ENCODE measurements around the gene HDAC4. TPM values are rescaled to one million over a fixed set of nuclear protein-coding genes. Genes with fewer than 3 reads are reported as not detected.

HDAC4 gene
- total RNA-seq, 2 donors from 2014 or later, result 34.1 to 39.1 TPM

GRCh38 chr2:239026711-239027361 is 374.0 kb downstream of the HDAC4 start:
- no peaks in the 10 kb centered on the region for H3K36me3 Mint-ChIP-seq
- H3K27ac Mint-ChIP-seq, result no peak overlapping the region
- no peak for ATAC-seq

GRCh38 chr2:239025951-239026461 is 374.8 kb downstream of the HDAC4 start:
- ATAC-seq (no peak), DNase-seq (ENCODE audit: low spot score in 2 of 2) (no peak)
- no peaks in the 10 kb centered on the region for H3K36me3 Mint-ChIP-seq
- H3K27ac Mint-ChIP-seq, result no peak overlapping the region
- H3K9me3 Mint-ChIP-seq, result no peaks in the 10 kb centered on the region

More at GRCh38 chr2:239026711-239027361, 374.0 kb downstream of the HDAC4 start:
- H3K9me3 Mint-ChIP-seq, result no peaks in the 10 kb centered on the region
- no peak for DNase-seq (ENCODE audit: low spot score in 2 of 2)

- no peak overlapping the region for H3K27ac Mint-ChIP-seq
- DNase-seq (ENCODE audit: low spot score in 2 of 2), result no peak
- no peak for ATAC-seq
- no peaks in the 10 kb centered on the region for H3K36me3 Mint-ChIP-seq
- no peaks in the 10 kb centered on the region for H3K9me3 Mint-ChIP-seq
Observed at GRCh38 chr2:239025096-239025801, 375.6 kb downstream of the HDAC4 start.

GRCh38 chr2:239024226-239024625 is 376.6 kb downstream of the HDAC4 start:
- DNase-seq (ENCODE audit: low spot score in 2 of 2) (no peak), ATAC-seq (no peak)
- no peaks in the 10 kb centered on the region for H3K36me3 Mint-ChIP-seq
- H3K9me3 Mint-ChIP-seq, result no peaks in the 10 kb centered on the region
- H3K27ac Mint-ChIP-seq, result peak overlapping the region in 1 of 2 donors; percentile 44

- H3K36me3 Mint-ChIP-seq, result no peaks in the 10 kb centered on the region
- H3K9me3 Mint-ChIP-seq, result no peaks in the 10 kb centered on the region
- DNase-seq (ENCODE audit: low spot score in 2 of 2), result no peak
- no peak for ATAC-seq
- H3K27ac Mint-ChIP-seq, result no peak overlapping the region
Observed at GRCh38 chr2:239022437-239023260, 378.2 kb downstream of the HDAC4 start.

GRCh38 chr2:239021651-239022436 is 379.0 kb downstream of the HDAC4 start:
- Mint-ChIP-seq H3K36me3 (no peaks in the 10 kb centered on the region), H3K9me3 (no peaks in the 10 kb centered on the region), H3K27ac (no peak overlapping the region)
- no peak for DNase-seq (ENCODE audit: low spot score in 2 of 2)
- no peak for ATAC-seq

GRCh38 chr2:239021224-239021623 is 379.6 kb downstream of the HDAC4 start:
- Mint-ChIP-seq H3K27ac (no peak overlapping the region), H3K36me3 (no peaks in the 10 kb centered on the region), H3K9me3 (no peaks in the 10 kb centered on the region)
- DNase-seq (ENCODE audit: low spot score in 2 of 2) (no peak), ATAC-seq (no peak)

- Mint-ChIP-seq H3K9me3 (no peaks in the 10 kb centered on the region), H3K36me3 (no peaks in the 10 kb centered on the region), H3K27ac (no peak overlapping the region)
- DNase-seq (ENCODE audit: low spot score in 2 of 2), result no peak
- ATAC-seq, result no peak
Observed at GRCh38 chr2:239020541-239021041, 380.2 kb downstream of the HDAC4 start.

- no peaks in the 10 kb centered on the region for H3K36me3 Mint-ChIP-seq
- H3K9me3 Mint-ChIP-seq, result no peaks in the 10 kb centered on the region
- ATAC-seq (no peak), DNase-seq (ENCODE audit: low spot score in 2 of 2) (no peak)
- no peak overlapping the region for H3K27ac Mint-ChIP-seq
Observed at GRCh38 chr2:239019183-239019581, 381.6 kb downstream of the HDAC4 start.

GRCh38 chr2:239018271-239019182 is 382.3 kb downstream of the HDAC4 start:
- no peaks in the 10 kb centered on the region for H3K36me3 Mint-ChIP-seq
- H3K27ac Mint-ChIP-seq, result no peak overlapping the region
- no peaks in the 10 kb centered on the region for H3K9me3 Mint-ChIP-seq
- ATAC-seq, result no peak
- DNase-seq (ENCODE audit: low spot score in 2 of 2), result peak in 1 of 2 donors; percentile 38

GRCh38 chr2:239017491-239018098 is 383.2 kb downstream of the HDAC4 start:
- Mint-ChIP-seq H3K27ac (no peak overlapping the region), H3K9me3 (no peaks in the 10 kb centered on the region), H3K36me3 (no peaks in the 10 kb centered on the region)
- DNase-seq (ENCODE audit: low spot score in 2 of 2) (no peak), ATAC-seq (no peak)

- ATAC-seq (no peak), DNase-seq (ENCODE audit: low spot score in 2 of 2) (peak in 1 of 2 donors; percentile 49)
- no peak overlapping the region for H3K27ac Mint-ChIP-seq
- no peaks in the 10 kb centered on the region for H3K36me3 Mint-ChIP-seq
- no peaks in the 10 kb centered on the region for H3K9me3 Mint-ChIP-seq
Observed at GRCh38 chr2:239015901-239016675, 384.7 kb downstream of the HDAC4 start.

GRCh38 chr2:239015218-239015900 is 385.5 kb downstream of the HDAC4 start:
- no peak for ATAC-seq
- peak in 1 of 2 donors; percentile 14 for DNase-seq (ENCODE audit: low spot score in 2 of 2)
- H3K27ac Mint-ChIP-seq, result no peak overlapping the region
- no peaks in the 10 kb centered on the region for H3K36me3 Mint-ChIP-seq
- no peaks in the 10 kb centered on the region for H3K9me3 Mint-ChIP-seq

All from activated naive CD4-positive, alpha-beta T cell treated with anti-CD3 and anti-CD28 coated beads, Interleukin-2, amount 50 U/mL, for 72 hours (primary cell).